Measurements from ENCODE around the gene MAD1L1.

The MAD1L1 gene

GRCh38 chr7:1993776-1994740, 238.7 kb downstream of the MAD1L1 start:
- no peak for DNase-seq

- DNase-seq, result no peak
These were observed 239.6 kb downstream of the MAD1L1 start for GRCh38 chr7:1993031-1993695.

GRCh38 chr7:1992554-1992953, 240.2 kb downstream of the MAD1L1 start:
- no peak for DNase-seq

GRCh38 chr7:1990001-1990670, 242.6 kb downstream of the MAD1L1 start:
- no peak for DNase-seq

- no peak for DNase-seq
These were observed 243.5 kb downstream of the MAD1L1 start for GRCh38 chr7:1989049-1989860.

- DNase-seq, result no peak
These were observed 244.2 kb downstream of the MAD1L1 start for GRCh38 chr7:1988533-1988930.

GRCh38 chr7:1987591-1988532, 244.9 kb downstream of the MAD1L1 start:
- DNase-seq, result no peak

GRCh38 chr7:1987084-1987535, 245.6 kb downstream of the MAD1L1 start:
- DNase-seq, result no peak

GRCh38 chr7:1986366-1987083, 246.2 kb downstream of the MAD1L1 start:
- DNase-seq, result no peak

- DNase-seq, result no peak
These were observed 246.8 kb downstream of the MAD1L1 start for GRCh38 chr7:1985936-1986335.

GRCh38 chr7:1985042-1985441, 247.7 kb downstream of the MAD1L1 start:
- no peak for DNase-seq

GRCh38 chr7:1981878-1982230, 250.9 kb downstream of the MAD1L1 start:
- DNase-seq, result no peak

GRCh38 chr7:1981201-1981877, 251.4 kb downstream of the MAD1L1 start:
- DNase-seq, result no peak

GRCh38 chr7:1979591-1980560, 252.9 kb downstream of the MAD1L1 start:
- no peak for DNase-seq

GRCh38 chr7:1978656-1979590, 253.8 kb downstream of the MAD1L1 start:
- no peak for DNase-seq

- DNase-seq, result no peak
These were observed 254.8 kb downstream of the MAD1L1 start for GRCh38 chr7:1977876-1978441.

All from NCI-H1417 treated with DMSO at 0.1 percent for 48 hours (cell line).